Spinal cord (tissue), 10 donors: ENCODE results near the gene TRAP1. TPM values are rescaled to one million over a fixed set of nuclear protein-coding genes. Genes with fewer than 3 reads are reported as not detected.

Experiments used
- DNase-seq, 6 donors: peaks; one replicate each; pipeline versions ENCODE4 v3.0.0 to v3.0.0-alpha.2; 2013 to 2015; ENCODE audit warnings: low spot score in 6 of 6, low read depth in 4 of 6
- H3K27ac ChIP-seq: one replicate; pipeline ENCODE4 v1.5.1; 2013; ENCODE audit warnings: low read depth, low read length, control low read depth
- H3K27me3 ChIP-seq: one replicate; pipeline ENCODE4 v1.6.1; 2013; ENCODE audit warnings: low read length; ENCODE audit not compliant: control insufficient read depth, insufficient read depth
- H3K36me3 ChIP-seq: one replicate; pipeline ENCODE4 v1.6.1; 2013; ENCODE audit warnings: low read length; ENCODE audit not compliant: control insufficient read depth, insufficient read depth
- H3K4me1 ChIP-seq: one replicate; pipeline ENCODE4 v1.6.1; 2013; ENCODE audit warnings: low read length; ENCODE audit not compliant: control insufficient read depth, insufficient read depth
- H3K4me3 ChIP-seq: one replicate; pipeline ENCODE4 v1.5.1; 2013; ENCODE audit warnings: low read depth, low read length, control low read depth
- H3K9me3 ChIP-seq: one replicate; pipeline ENCODE4 v1.6.1; 2013; ENCODE audit warnings: low read length; ENCODE audit not compliant: control insufficient read depth, insufficient read depth
- WGBS: methylation state at CpG from one replicate; pipeline ENCODE4 v1.1.5; 2013; ENCODE audit warnings: missing lambda C conversion rate; ENCODE audit not compliant: insufficient coverage; 5-methylcytosine and 5-hydroxymethylcytosine counted together
- long read RNA-seq, 4 donors: transcript quantifications; one replicate each; lab custom pipeline, GENCODE V29; 2026
- polyA plus RNA-seq, 2 donors: library from polyadenylated mRNA; unstranded; fragments of 120-200 nt; gene quantifications; one replicate each; pipeline ENCODE4 v1.2.1, GENCODE V29; 2013; ENCODE audit not compliant: insufficient read length in 2 of 2
- total RNA-seq, 2 donors: library from RNA; depleted of rRNA in 1 of 2; stranded (reverse); fragments of 120-200 nt in 1 of 2; fragments of >200 nt in 1 of 2; gene quantifications; one replicate each; pipeline versions ENCODE4 v1.2.3 to v1.2.4, GENCODE V29; 2013 to 2014
- donor health status: healthy.

The TRAP1 gene
- total RNA-seq, result 10 to 100 TPM; 68.1 to 68.4 TPM
- 100 to 1,000 TPM in 1 of 2 donors, 10 to 100 TPM in 1; 97.3 to 142 TPM for polyA plus RNA-seq
- long read RNA-seq, donor 1, transcript TRAP1-201 (18 exons, 2,296 nt), result major isoform, 31 of 48 reads
- long read RNA-seq, donor 1, transcript TRAP1-212 (13 exons, 2,309 nt), result minor isoform, 5 of 48 reads
- long read RNA-seq, donor 1, transcript TRAP1-210 (3 exons, 547 nt), result minor isoform, 6 of 48 reads
- long read RNA-seq, donor 1, partial matches to known transcripts, result 6 of 48 reads
- long read RNA-seq, donor 1, other reads (novel, unspliced or antisense), result 0 of 48 reads
- long read RNA-seq, donor 2, transcript TRAP1-201 (18 exons, 2,296 nt), result major isoform, 17 of 18 reads
- long read RNA-seq, donor 2, partial matches to known transcripts, result 0 of 18 reads
- long read RNA-seq, donor 2, other reads (novel, unspliced or antisense), result 0 of 18 reads
- long read RNA-seq, donor 3, transcript TRAP1-201 (18 exons, 2,296 nt), result major isoform, 19 of 24 reads
- long read RNA-seq, donor 3, partial matches to known transcripts, result 0 of 24 reads
- long read RNA-seq, donor 3, other reads (novel, unspliced or antisense), result 0 of 24 reads
- long read RNA-seq, donor 4, transcript TRAP1-201 (18 exons, 2,296 nt), result major isoform, 17 of 50 reads
- long read RNA-seq, donor 4, partial matches to known transcripts, result 27 of 50 reads
- long read RNA-seq, donor 4, other reads (novel, unspliced or antisense), result 0 of 50 reads

- Histone ChIP-seq H3K4me3 (peak within 1 kb of the TSS; percentile 91), H3K27ac (peak within 1 kb of the TSS; percentile 57), H3K9me3 (no peaks in the 10 kb centered on the region), H3K36me3 (peaks cover 16% of the 10 kb centered on the region), H3K4me1 (peaks cover 23% of the 10 kb centered on the region), H3K27me3 (no peaks in the 10 kb centered on the region)
- WGBS, result under 1% methylated on average over 95 of the region's 95 CpGs
- DNase-seq, result peak; percentile 54 to 95 (median 78)
Observed at GRCh38 chr16:3717235-3718018, at the start of gene TRAP1. TSS of gene TRAP1 (minus strand) at chr16:3717524. CDS start at chr16:3717508, 16 bp downstream.

GRCh38 chr16:3766177-3766576, 48.9 kb upstream of the TRAP1 start:
- WGBS, result no CpG with 5 or more reads among the region's 3 CpGs
- peaks cover 79% of the 10 kb centered on the region for H3K36me3 ChIP-seq

GRCh38 chr16:3764409-3764808, 47.1 kb upstream of the TRAP1 start:
- Histone ChIP-seq H3K4me1 (no peaks in the 10 kb centered on the region), H3K9me3 (no peaks in the 10 kb centered on the region), H3K4me3 (no peak overlapping the region), H3K27ac (no peak overlapping the region), H3K36me3 (peaks cover 66% of the 10 kb centered on the region), H3K27me3 (no peaks in the 10 kb centered on the region)
- DNase-seq, result no peak
- WGBS, result no CpG with 5 or more reads among the region's 3 CpGs

More at GRCh38 chr16:3766177-3766576, 48.9 kb upstream of the TRAP1 start:
- Histone ChIP-seq H3K9me3 (no peaks in the 10 kb centered on the region), H3K4me3 (no peak overlapping the region), H3K4me1 (no peaks in the 10 kb centered on the region), H3K27ac (no peak overlapping the region), H3K27me3 (no peaks in the 10 kb centered on the region)
- no peak for DNase-seq

GRCh38 chr16:3762107-3762750, 44.9 kb upstream of the TRAP1 start:
- no peak overlapping the region for H3K4me3 ChIP-seq
- DNase-seq, result no peak
- no peaks in the 10 kb centered on the region for H3K4me1 ChIP-seq
- 92% methylated on average over 15 of the region's 25 CpGs for WGBS
- no peak overlapping the region for H3K27ac ChIP-seq
- H3K27me3 ChIP-seq, result no peaks in the 10 kb centered on the region
- no peaks in the 10 kb centered on the region for H3K9me3 ChIP-seq
- peaks cover 62% of the 10 kb centered on the region for H3K36me3 ChIP-seq

GRCh38 chr16:3761375-3762106, 44.2 kb upstream of the TRAP1 start:
- 75% methylated on average over 11 of the region's 14 CpGs for WGBS
- H3K4me3 ChIP-seq, result no peak overlapping the region
- no peaks in the 10 kb centered on the region for H3K4me1 ChIP-seq
- peaks cover 60% of the 10 kb centered on the region for H3K36me3 ChIP-seq
- no peak overlapping the region for H3K27ac ChIP-seq
- DNase-seq, result no peak
- no peaks in the 10 kb centered on the region for H3K27me3 ChIP-seq
- no peaks in the 10 kb centered on the region for H3K9me3 ChIP-seq

- Histone ChIP-seq H3K4me3 (no peak overlapping the region), H3K36me3 (peaks cover 53% of the 10 kb centered on the region), H3K27ac (no peak overlapping the region), H3K27me3 (no peaks in the 10 kb centered on the region), H3K4me1 (no peaks in the 10 kb centered on the region), H3K9me3 (no peaks in the 10 kb centered on the region)
- 90% methylated on average over 2 of the region's 6 CpGs for WGBS
- DNase-seq, result no peak
Observed at GRCh38 chr16:3760518-3760917, 43.2 kb upstream of the TRAP1 start.

GRCh38 chr16:3759736-3760135, 42.4 kb upstream of the TRAP1 start:
- peak in 1 of 6 donors; percentile 18 for DNase-seq
- 73% methylated on average over 4 of the region's 5 CpGs for WGBS

GRCh38 chr16:3756113-3756512, 38.8 kb upstream of the TRAP1 start:
- DNase-seq, result no peak
- Histone ChIP-seq H3K27ac (no peak overlapping the region), H3K36me3 (peaks cover 31% of the 10 kb centered on the region), H3K4me3 (no peak overlapping the region), H3K4me1 (no peaks in the 10 kb centered on the region), H3K27me3 (no peaks in the 10 kb centered on the region), H3K9me3 (no peaks in the 10 kb centered on the region)
- WGBS, result 91% methylated on average over 9 of the region's 9 CpGs

More at GRCh38 chr16:3759736-3760135, 42.4 kb upstream of the TRAP1 start:
- Histone ChIP-seq H3K27ac (no peak overlapping the region), H3K4me3 (no peak overlapping the region), H3K27me3 (no peaks in the 10 kb centered on the region), H3K36me3 (peaks cover 47% of the 10 kb centered on the region), H3K4me1 (no peaks in the 10 kb centered on the region), H3K9me3 (no peaks in the 10 kb centered on the region)
